HepG2 (cell line): ENCODE measurements around the gene C1orf141. TPM values are rescaled to one million over a fixed set of nuclear protein-coding genes. Genes with fewer than 3 reads are reported as not detected.

Source experiments
- BHLHE40 ChIP-seq: IDR thresholded peaks from 2 replicates; pipeline ENCODE4 v1.6.1; 2011; ENCODE audit warnings: low read length, improper control_type of control experiment
- FOXO4 ChIP-seq: sonication (generic); formaldehyde crosslinking; conservative IDR thresholded peaks from 2 replicates; pipeline ENCODE4 v1.8.1; 2023; ENCODE audit warnings: missing genetic modification reagents
- GZF1 ChIP-seq: sonication (generic); formaldehyde crosslinking; IDR thresholded peaks from 2 replicates; pipeline ENCODE4 v1.5.1; 2020; ENCODE audit warnings: mild to moderate bottlenecking, missing genetic modification reagents
- NFE2L1 ChIP-seq: sonication (generic); formaldehyde crosslinking; IDR thresholded peaks from 2 replicates; pipeline ENCODE4 v1.4.0; 2020; ENCODE audit warnings: missing genetic modification reagents, mild to moderate bottlenecking, borderline replicate concordance
- ONECUT2 ChIP-seq: sonication (generic); formaldehyde crosslinking; IDR thresholded peaks from 2 replicates; pipeline ENCODE4 v1.4.0; 2020; ENCODE audit warnings: missing genetic modification reagents
- PATZ1 ChIP-seq: sonication (generic); formaldehyde crosslinking; IDR thresholded peaks from 2 replicates; pipeline ENCODE4 v1.4.0; 2020; ENCODE audit warnings: missing genetic modification reagents
- RFX1 ChIP-seq: fragments of 450-650 bp; IDR thresholded peaks from 2 replicates; pipeline ENCODE4 v1.6.1; 2017
- SMARCC2 ChIP-seq: fragments of 450-650 bp; IDR thresholded peaks from 2 replicates; pipeline ENCODE4 v1.6.1; 2017; ENCODE audit warnings: antibody characterized with exemption, mild to moderate bottlenecking
- SNAI1 ChIP-seq: sonication (generic); formaldehyde crosslinking; IDR thresholded peaks from 2 replicates; pipeline ENCODE4 v1.5.0; 2020; ENCODE audit warnings: mild to moderate bottlenecking, missing genetic modification reagents, borderline replicate concordance
- SSRP1 ChIP-seq: IDR thresholded peaks from 2 replicates; pipeline ENCODE4 v1.6.1; 2016; ENCODE audit warnings: control low read depth
- ZNF800 ChIP-seq: sonication (generic); formaldehyde crosslinking; IDR thresholded peaks from 2 replicates; pipeline ENCODE4 v1.4.0; 2020; ENCODE audit warnings: missing genetic modification reagents
- polyA plus RNA-seq, 8 experiments: library from polyadenylated mRNA; depleted of rRNA in 3 of 8; stranded (reverse) in 7 of 8; unstranded in 1 of 8; fragments of >200 nt; fragmentation: Illumina TruSeq in 4 of 8; extraction: Trizol in 4 of 8; gene quantifications; 2 replicates each; pipeline versions ENCODE4 v1.2.1 to v1.2.3, GENCODE V29; 2011 to 2016; ENCODE audit warnings: low read depth in 4 of 8, missing spikeins in 1 of 8, mixed read lengths in 1 of 8; ENCODE audit not compliant: insufficient read depth in 1 of 8
- total RNA-seq, 5 experiments: library from RNA; depleted of rRNA; stranded (reverse); fragments of >200 nt; fragmentation: Illumina TruSeq; extraction: Trizol; gene quantifications; 2 replicates each; pipeline ENCODE4 v1.2.3, GENCODE V29; 2016; ENCODE audit warnings: low read depth in 1 of 5

The C1orf141 gene
- total and polyA plus RNA-seq, 2 of the 13 experiments (the other 11 are each of a cell fraction or from before 2014, with no cell fraction given) = not detected

GRCh38 chr1:67171978-67172377 lies 37.2 kb upstream of the C1orf141 start (continued):
- TF ChIP-seq BHLHE40 (no peak), PATZ1 (CRISPR knock-in tag) (no peak), NFE2L1 (CRISPR knock-in tag) (no peak), ONECUT2 (CRISPR knock-in tag) (no peak), RFX1 (no peak), FOXO4 (CRISPR knock-in tag) (no peak), SNAI1 (CRISPR knock-in tag) (no peak), SMARCC2 (no peak), GZF1 (no peak), ZNF800 (no peak), SSRP1 (CRISPR knock-in tag) (no peak)
